ENCODE results near the gene CRHR2.

Gene CRHR2

DNA sequence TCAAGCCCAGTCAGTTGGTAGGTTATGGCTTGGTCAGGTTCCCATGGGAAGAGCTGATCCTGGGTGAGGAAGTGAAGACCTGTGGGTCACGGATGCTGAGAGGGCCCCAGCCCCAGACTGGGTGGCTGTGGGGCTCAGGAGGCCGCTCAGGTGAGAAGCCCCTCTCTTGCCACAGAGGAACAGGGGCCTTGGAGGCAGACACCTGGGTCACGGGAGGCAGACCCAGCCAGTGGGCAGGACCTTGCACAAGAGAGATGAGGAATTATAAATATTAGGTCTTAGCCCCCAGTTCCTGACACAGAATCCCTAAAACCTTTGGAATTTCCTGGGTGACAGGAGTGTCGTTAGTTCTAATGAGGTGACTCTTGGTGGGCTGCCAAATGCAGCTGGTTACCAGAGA is 10.6 kb upstream of the CRHR2 start:
- TF ChIP-seq, protein P1, sequence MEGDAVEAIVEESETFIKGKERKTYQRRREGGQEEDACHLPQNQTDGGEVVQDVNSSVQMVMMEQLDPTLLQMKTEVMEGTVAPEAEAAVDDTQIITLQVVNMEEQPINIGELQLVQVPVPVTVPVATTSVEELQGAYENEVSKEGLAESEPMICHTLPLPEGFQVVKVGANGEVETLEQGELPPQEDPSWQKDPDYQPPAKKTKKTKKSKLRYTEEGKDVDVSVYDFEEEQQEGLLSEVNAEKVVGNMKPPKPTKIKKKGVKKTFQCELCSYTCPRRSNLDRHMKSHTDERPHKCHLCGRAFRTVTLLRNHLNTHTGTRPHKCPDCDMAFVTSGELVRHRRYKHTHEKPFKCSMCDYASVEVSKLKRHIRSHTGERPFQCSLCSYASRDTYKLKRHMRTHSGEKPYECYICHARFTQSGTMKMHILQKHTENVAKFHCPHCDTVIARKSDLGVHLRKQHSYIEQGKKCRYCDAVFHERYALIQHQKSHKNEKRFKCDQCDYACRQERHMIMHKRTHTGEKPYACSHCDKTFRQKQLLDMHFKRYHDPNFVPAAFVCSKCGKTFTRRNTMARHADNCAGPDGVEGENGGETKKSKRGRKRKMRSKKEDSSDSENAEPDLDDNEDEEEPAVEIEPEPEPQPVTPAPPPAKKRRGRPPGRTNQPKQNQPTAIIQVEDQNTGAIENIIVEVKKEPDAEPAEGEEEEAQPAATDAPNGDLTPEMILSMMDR (conservative IDR thresholded peaks at IDR 0.05; ENCODE audit: low read depth, low read length) = no peak
- no peak for DNase-seq (ENCODE audit: low read depth)
- H3K4me3 ChIP-seq (ENCODE audit: low read length) = no peak overlapping the region

DNA sequence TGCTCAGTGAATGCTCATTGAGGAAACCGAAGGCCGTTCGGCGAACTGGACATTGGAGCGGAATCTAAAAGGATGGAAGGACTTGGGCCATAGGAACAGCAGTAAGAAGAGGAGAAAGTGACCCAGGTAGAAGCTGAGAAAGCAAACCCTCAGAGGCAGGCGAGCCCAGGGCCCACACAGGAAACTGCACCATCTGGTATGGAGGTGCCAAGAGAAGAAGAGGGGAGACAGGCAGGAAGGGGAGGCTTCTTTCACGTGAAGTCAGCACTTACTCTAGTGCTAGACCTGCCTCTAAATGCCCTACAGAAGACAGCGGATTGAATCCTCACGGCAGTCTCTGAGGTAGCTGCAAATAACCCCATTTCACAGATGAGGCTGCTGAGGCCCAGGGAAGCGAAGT is 10.2 kb upstream of the CRHR2 start:
- TF ChIP-seq, protein P1 (conservative IDR thresholded peaks at IDR 0.05; ENCODE audit: low read depth, low read length) = no peak
- no peak overlapping the region for H3K4me3 ChIP-seq (ENCODE audit: low read length)
- DNase-seq (ENCODE audit: low read depth) = no peak

DNA sequence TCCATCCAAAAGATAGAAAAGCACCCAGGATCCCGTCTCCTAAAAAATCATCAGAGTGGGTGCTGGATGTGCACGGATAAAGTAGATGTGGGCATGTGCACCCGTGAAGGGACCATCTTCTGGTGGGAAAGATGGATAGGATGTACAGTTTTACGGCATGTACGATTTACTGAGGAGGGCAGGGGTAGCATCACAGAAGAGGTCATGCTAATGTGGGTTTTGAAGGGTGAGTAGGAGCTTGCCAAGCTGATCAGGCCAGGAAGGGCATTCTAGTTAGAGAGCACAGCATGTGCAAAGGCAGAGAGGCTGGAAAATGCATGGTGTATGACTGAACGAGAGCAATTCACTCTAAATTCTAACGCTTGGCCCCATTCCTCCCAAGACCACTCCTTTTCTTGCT is 7.8 kb upstream of the CRHR2 start:
- H3K4me3 ChIP-seq (ENCODE audit: low read length) = no peak overlapping the region
- TF ChIP-seq, protein P1 (conservative IDR thresholded peaks at IDR 0.05; ENCODE audit: low read depth, low read length) = no peak
- no peak for DNase-seq (ENCODE audit: low read depth)

DNA sequence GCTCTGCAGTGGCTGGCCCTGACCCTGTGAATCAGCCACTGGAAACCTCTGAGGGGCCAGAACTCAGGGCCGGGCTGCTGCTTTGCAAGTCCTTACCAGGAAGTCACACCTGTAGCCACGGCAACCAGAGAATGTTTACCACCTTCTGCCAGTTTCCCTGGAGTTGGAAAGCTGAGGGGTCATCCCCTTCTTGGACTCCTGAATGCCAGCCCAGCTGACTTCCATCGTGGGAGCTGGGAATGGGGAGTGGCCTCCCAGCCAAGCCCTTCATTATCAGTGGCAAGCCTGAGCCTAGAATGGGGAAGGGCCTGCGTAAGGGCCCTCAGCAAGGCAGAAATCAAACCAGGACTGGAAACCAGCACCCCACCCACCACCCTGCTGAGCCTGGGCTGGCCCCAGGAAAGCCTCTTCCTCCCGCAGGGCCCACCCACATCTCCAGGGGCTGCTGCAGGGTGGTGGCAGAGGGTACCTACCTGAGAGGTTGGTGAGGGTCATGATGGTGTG is 6.5 kb upstream of the CRHR2 start:
- TF ChIP-seq, protein P1 (conservative IDR thresholded peaks at IDR 0.05; ENCODE audit: low read depth, low read length) = no peak
- no peak overlapping the region for H3K4me3 ChIP-seq (ENCODE audit: low read length)
- DNase-seq (ENCODE audit: low read depth) = peak; percentile 28

DNA sequence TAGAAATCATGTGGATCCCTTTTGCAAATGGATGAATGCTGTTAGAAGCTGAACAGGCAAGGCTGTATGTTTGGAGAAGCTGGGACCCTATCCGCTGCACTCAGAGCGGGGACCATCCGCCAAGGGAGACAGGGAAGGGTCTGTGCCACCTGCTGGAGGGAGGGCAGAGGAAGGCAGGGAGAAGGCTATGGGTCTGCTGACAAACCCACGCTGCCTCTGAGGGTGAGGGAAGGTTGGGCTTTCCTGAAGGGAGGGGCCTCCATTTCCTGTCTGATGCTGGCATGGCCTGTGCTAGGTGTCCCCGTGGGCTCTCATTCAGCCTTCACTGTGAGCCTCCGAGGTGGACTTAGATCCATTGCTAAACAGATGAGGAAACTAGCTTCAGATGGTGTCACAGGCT is 5.3 kb upstream of the CRHR2 start:
- no peak overlapping the region for H3K4me3 ChIP-seq (ENCODE audit: low read length)
- DNase-seq (ENCODE audit: low read depth) = no peak
- TF ChIP-seq, protein P1 (conservative IDR thresholded peaks at IDR 0.05; ENCODE audit: low read depth, low read length) = no peak

DNA sequence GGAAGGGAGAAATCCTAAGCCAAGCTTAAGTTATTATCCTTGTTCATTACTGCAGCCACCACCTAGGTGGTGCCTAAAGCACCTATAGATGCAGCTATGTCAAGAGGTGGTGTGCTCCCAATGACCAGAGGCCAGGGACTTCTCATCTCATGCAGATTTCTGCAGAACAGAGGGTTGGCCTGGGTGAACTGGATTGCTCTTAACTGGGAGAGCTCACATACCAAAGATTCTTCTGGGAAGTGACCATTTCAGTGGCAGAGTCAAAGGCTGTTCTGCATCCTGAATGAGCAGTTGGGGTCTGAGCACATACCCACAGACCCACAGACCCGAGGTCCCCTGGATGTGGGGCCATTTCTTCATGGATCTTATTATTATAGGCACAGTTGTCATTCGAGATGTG is 2.1 kb upstream of the CRHR2 start:
- TF ChIP-seq, protein P1 (conservative IDR thresholded peaks at IDR 0.05; ENCODE audit: low read depth, low read length) = no peak
- H3K4me3 ChIP-seq (ENCODE audit: low read length) = no peak overlapping the region
- no peak for DNase-seq (ENCODE audit: low read depth)

DNA sequence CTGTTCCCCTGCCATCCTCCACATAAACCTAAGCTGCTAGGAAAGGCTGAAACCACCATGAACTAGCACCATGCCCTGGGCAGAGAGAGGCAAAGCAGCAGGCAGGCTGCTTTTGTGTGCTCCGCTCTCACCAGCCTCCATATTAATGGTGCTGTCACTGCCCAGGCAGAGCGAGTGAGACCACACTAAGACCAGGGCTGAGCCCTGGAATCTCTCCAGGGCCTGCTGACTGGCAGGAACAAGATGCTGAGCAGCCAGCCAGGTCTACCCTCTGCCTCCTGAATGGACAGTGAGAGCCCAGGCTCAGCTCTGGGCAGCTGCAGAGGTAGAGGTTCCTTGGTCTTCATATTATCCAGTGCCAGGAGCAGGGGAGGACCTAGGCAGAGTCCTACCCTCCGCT is 1.6 kb upstream of the CRHR2 start:
- TF ChIP-seq, protein P1 (conservative IDR thresholded peaks at IDR 0.05; ENCODE audit: low read depth, low read length) = no peak

More for the DNA sequence above, 1.6 kb upstream of the CRHR2 start:
- no peak overlapping the region for H3K4me3 ChIP-seq (ENCODE audit: low read length)
- DNase-seq (ENCODE audit: low read depth) = no peak

Measured in retinal pigment epithelial cell (primary cell).